ENCODE measurements around the gene SSBP3.
"Not testable (repeated sequence)": the region's sequence is repeated elsewhere in the genome, so short reads cannot be mapped to it uniquely, and the experiment has no call there.

SSBP3 gene

GRCh38 chr1:54406339-54407153, at the start of gene SSBP3:
Gene SSBP3, minus strand, starts transcription at chr1:54406394.
- peak; percentile 94 for DNase-seq

- no peak for DNase-seq
Observed at GRCh38 chr1:54453509-54453908, 47.3 kb upstream of the SSBP3 start.

- no peak for DNase-seq
Observed at GRCh38 chr1:54453022-54453421, 46.8 kb upstream of the SSBP3 start.

GRCh38 chr1:54449431-54449830, 43.2 kb upstream of the SSBP3 start:
- DNase-seq = not testable (repeated sequence)

GRCh38 chr1:54448801-54449200, 42.6 kb upstream of the SSBP3 start:
- DNase-seq = not testable (repeated sequence)

- not testable (repeated sequence) for DNase-seq
Observed at GRCh38 chr1:54447081-54447480, 40.9 kb upstream of the SSBP3 start.

GRCh38 chr1:54442185-54442584, 36.0 kb upstream of the SSBP3 start:
- DNase-seq = no peak

- DNase-seq = no peak
Observed at GRCh38 chr1:54439550-54440223, 33.5 kb upstream of the SSBP3 start.

- DNase-seq = no peak
Observed at GRCh38 chr1:54437783-54438182, 31.6 kb upstream of the SSBP3 start.

- no peak for DNase-seq
Observed at GRCh38 chr1:54436826-54437225, 30.6 kb upstream of the SSBP3 start.

GRCh38 chr1:54429838-54430237, 23.6 kb upstream of the SSBP3 start:
- DNase-seq = no peak

- DNase-seq = no peak
Observed at GRCh38 chr1:54428837-54429518, 22.8 kb upstream of the SSBP3 start.

- DNase-seq = no peak
Observed at GRCh38 chr1:54425152-54425584, 19.0 kb upstream of the SSBP3 start.

- DNase-seq = no peak
Observed at GRCh38 chr1:54424398-54424797, 18.2 kb upstream of the SSBP3 start.

- no peak for DNase-seq
Observed at GRCh38 chr1:54421101-54421504, 14.9 kb upstream of the SSBP3 start.

- not testable (repeated sequence) for DNase-seq
Observed at GRCh38 chr1:54418598-54418997, 12.4 kb upstream of the SSBP3 start.

- DNase-seq = no peak
Observed at GRCh38 chr1:54417123-54417522, 10.9 kb upstream of the SSBP3 start.

GRCh38 chr1:54416435-54416834, 10.2 kb upstream of the SSBP3 start:
- DNase-seq = no peak

- DNase-seq = no peak
Observed at GRCh38 chr1:54415991-54416390, 9.8 kb upstream of the SSBP3 start.

- no peak for DNase-seq
Observed at GRCh38 chr1:54415533-54415932, 9.3 kb upstream of the SSBP3 start.

- DNase-seq = no peak
Observed at GRCh38 chr1:54413732-54414131, 7.5 kb upstream of the SSBP3 start.

- no peak for DNase-seq
Observed at GRCh38 chr1:54413295-54413694, 7.1 kb upstream of the SSBP3 start.

GRCh38 chr1:54410359-54410758, 4.2 kb upstream of the SSBP3 start:
- no peak for DNase-seq
